Skeletal muscle satellite cell (primary cell): Measurements from ENCODE around the gene NFATC2.
A peak's percentile ranks its signal among the peaks of the same experiment; 100 is the strongest.

Source experiments
- H3K27me3 ChIP-seq: 2 replicates; pipeline ENCODE4 v1.7.0; 2013; ENCODE audit warnings: low read length; ENCODE audit not compliant: control insufficient read depth, insufficient read depth
- H3K36me3 ChIP-seq: 2 replicates; pipeline ENCODE4 v1.7.0; 2013; ENCODE audit warnings: mild to moderate bottlenecking, control low read depth, low read length; ENCODE audit not compliant: insufficient read depth
- H3K4me1 ChIP-seq: 2 replicates; pipeline ENCODE4 v1.7.0; 2013; ENCODE audit warnings: low read length; ENCODE audit not compliant: control insufficient read depth, insufficient read depth
- H3K4me2 ChIP-seq: 2 replicates; pipeline ENCODE4 v1.7.0; 2013; ENCODE audit warnings: mild to moderate bottlenecking, low read length
- H3K4me3 ChIP-seq: 2 replicates; pipeline ENCODE4 v1.7.0; 2013; ENCODE audit warnings: low read length
- H3K9ac ChIP-seq: 2 replicates; pipeline ENCODE4 v1.7.0; 2013; ENCODE audit warnings: mild to moderate bottlenecking, low read depth, low read length, moderate library complexity
- H3K9me3 ChIP-seq: replicated peaks from 2 replicates; pipeline ENCODE4 v1.7.0; 2013; ENCODE audit warnings: mild to moderate bottlenecking, control low read depth, low read length

Gene NFATC2

DNA sequence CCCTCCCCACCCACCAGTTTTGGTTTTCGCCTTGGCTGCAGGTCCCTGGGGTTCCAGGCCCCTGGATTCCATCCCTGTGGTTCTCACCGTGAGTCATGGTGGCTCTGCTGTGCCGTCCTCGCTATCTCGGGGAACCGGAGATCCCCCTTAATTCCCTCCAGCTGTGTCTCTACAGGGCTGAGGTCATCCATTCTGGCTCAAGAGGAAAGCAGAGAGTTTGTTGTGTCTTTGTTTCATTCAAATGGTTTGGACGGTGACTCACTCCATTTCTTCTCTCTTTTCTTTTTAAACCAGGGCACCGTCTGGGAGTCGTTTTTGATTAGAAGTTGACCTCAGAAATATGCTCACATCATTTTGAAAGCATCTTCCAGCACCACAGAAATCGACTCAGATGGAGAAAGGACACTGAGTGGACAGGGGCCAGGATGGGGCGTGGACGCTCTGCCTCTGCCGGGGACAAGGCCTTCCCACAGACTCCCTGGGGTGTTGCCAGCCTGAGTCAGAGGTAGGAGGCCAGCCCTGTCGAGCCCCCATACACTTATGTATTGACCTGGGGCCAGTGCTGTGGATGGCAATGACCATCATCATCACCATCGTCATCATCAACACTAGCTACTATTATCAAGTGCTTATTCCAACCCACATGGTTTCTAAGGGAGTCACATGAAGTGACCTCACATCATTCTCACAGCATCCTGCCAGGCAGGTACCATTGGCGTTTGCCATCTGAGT lies 176.2 kb downstream of the NFATC2 start:
- Histone ChIP-seq H3K27me3 (no peaks in the 10 kb centered on the region), H3K4me2 (peak overlapping the region; percentile 64), H3K4me1 (peaks cover 36% of the 10 kb centered on the region), H3K36me3 (no peaks in the 10 kb centered on the region), H3K9ac (peak overlapping the region; percentile 86), H3K4me3 (peak overlapping the region; percentile 44), H3K9me3 (peaks cover 4% of the 10 kb centered on the region)

DNA sequence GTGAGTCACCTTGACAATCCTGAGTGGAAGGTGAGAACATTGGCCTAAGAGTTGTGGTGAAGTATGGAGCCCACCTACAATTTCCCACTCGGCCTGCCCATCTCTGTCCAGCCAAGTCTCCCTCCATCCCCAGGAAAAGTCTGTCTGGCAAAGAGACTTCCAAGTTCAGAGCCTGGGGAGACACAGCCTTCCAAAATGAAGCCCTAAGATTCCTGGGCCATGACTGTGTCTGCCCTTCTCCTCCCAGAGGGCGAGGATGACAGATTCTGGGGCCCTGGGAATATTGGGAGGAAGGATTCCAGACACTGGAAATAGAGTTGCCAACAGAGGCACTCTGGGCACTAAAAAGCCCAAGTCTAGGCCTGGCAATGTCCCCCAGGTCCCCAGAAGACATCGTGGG lies 176.8 kb downstream of the NFATC2 start:
- H3K9me3 ChIP-seq = peaks cover 8% of the 10 kb centered on the region
- peak overlapping the region; percentile 25 for H3K4me3 ChIP-seq
- H3K27me3 ChIP-seq = no peaks in the 10 kb centered on the region
- peak overlapping the region; percentile 86 for H3K9ac ChIP-seq
- H3K36me3 ChIP-seq = no peaks in the 10 kb centered on the region
- peaks cover 42% of the 10 kb centered on the region for H3K4me1 ChIP-seq
- peak overlapping the region; percentile 64 for H3K4me2 ChIP-seq

DNA sequence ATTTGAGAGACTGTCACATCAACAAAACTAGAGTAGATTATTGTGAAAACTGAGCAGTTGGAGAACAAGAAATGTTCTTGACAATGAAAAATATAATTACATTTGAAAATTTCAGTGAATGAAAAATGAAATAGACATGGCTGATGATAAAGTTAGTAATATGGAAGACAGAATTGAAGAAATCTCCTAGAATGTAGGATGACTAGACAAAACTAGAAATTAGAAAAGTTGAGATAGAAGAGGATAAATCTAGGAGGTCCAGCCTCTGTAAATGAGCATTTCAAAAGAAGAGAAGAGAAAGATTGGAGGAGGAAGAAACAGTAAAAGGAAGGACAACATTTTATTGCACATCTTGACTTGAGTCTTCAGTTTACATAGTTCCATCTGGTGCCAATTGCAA lies 178.7 kb downstream of the NFATC2 start:
- no peaks in the 10 kb centered on the region for H3K27me3 ChIP-seq
- H3K4me1 ChIP-seq = peaks cover 50% of the 10 kb centered on the region
- no peak overlapping the region for H3K9ac ChIP-seq
- no peak overlapping the region for H3K4me2 ChIP-seq
- H3K9me3 ChIP-seq = peaks cover 8% of the 10 kb centered on the region
- no peak overlapping the region for H3K4me3 ChIP-seq
- no peaks in the 10 kb centered on the region for H3K36me3 ChIP-seq

DNA sequence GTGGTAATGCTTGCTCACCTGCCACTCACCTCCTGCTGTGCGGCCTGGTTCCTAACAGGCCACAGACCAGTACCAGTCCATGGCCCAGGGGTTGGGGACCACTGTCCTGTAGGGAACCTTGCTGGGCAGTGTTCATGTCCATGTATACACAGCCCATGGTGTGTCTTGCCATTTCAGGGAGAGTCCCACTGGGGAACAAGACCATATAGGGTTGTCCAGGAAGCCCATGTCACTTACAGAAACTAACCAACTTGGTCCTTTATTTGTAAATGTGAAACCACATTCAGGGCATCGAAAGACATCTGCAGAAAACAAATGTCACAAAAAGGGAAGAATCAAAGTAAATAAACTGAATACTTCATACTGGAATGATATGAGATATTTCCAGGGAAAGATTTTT lies 179.1 kb downstream of the NFATC2 start:
- no peaks in the 10 kb centered on the region for H3K27me3 ChIP-seq
- H3K4me2 ChIP-seq = no peak overlapping the region
- peaks cover 46% of the 10 kb centered on the region for H3K4me1 ChIP-seq
- H3K36me3 ChIP-seq = no peaks in the 10 kb centered on the region
- peaks cover 8% of the 10 kb centered on the region for H3K9me3 ChIP-seq
- no peak overlapping the region for H3K9ac ChIP-seq
- H3K4me3 ChIP-seq = no peak overlapping the region

DNA sequence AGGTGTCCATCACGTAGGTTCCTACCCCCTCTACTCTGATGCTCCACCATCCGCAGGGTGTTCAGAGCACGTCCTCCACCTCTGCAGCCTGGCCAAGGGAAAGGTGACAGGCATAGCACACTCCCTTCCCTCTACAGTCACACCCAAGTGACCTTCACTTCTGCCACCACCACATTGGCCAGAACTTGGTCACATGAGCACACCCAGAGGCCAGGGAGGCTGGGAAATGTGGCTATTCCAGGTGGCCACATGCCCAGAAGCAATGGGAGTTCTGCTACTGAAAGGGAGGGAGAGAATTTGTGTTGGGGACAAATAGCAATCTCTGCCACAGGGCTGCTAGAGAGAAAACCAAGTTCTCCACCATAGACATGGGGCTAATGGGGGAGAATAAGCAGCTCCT lies 180.3 kb downstream of the NFATC2 start:
- H3K9me3 ChIP-seq = peaks cover 8% of the 10 kb centered on the region
- no peaks in the 10 kb centered on the region for H3K27me3 ChIP-seq
- no peak overlapping the region for H3K4me2 ChIP-seq
- no peak overlapping the region for H3K4me3 ChIP-seq
- H3K9ac ChIP-seq = no peak overlapping the region
- H3K36me3 ChIP-seq = no peaks in the 10 kb centered on the region
- peaks cover 41% of the 10 kb centered on the region for H3K4me1 ChIP-seq

DNA sequence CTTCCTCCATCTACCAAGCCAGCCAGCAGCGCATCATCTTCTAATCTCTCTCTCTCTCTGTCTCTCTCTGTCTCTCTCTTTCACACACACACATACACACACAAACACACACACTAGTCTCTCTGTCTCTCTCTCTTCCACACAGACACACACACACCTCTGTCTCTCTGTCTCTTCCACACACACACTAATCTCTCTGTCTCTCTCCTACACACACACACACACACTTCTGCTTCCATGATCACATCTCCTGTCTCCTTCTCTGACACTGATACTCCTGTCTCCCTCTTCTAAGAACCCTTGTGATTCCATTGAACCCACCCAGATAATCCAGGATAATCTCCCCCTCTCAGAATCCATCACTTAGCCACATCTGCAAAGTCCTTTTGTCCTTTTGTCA lies 181.3 kb downstream of the NFATC2 start:
- no peaks in the 10 kb centered on the region for H3K36me3 ChIP-seq
- no peak overlapping the region for H3K4me2 ChIP-seq
- peaks cover 33% of the 10 kb centered on the region for H3K4me1 ChIP-seq
- no peaks in the 10 kb centered on the region for H3K27me3 ChIP-seq
- peak overlapping the region; percentile 57 for H3K9ac ChIP-seq
- no peak overlapping the region for H3K4me3 ChIP-seq
- peaks cover 8% of the 10 kb centered on the region for H3K9me3 ChIP-seq

DNA sequence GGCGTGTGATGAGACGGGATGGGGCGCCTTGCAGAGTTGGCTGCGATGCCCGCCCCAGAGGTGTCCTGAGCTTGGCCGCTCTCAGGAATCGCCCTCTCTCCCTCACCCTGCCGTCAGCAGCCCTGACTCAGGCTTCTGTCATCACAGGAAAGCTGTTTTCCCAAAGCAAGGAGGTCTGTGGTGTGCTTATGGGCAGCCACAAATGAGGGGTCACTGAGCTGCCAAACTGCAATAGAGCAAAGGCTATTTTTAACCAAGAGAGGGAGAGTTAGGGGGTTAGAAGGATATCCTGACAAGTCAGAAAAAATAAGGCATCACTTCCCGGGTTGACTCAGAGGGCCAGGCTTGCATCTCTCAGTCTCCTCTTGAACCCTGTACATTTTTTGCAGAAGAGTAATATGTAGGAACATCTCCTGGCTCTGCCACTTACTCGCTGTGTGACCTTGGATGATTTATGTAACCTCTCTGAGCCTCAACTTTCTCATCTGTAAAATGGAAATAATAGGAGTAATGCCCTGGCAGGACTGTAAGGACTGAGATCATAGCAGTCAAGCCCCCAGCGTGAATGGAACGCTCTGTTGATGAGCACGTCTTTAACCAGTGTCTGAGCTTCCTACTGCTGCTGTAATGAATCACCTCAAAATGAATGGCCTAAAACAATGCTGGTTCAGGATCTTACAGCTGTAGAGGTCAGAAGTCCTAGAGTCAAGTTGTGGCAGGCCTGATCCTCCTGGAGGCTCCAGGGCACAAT lies 181.9 kb downstream of the NFATC2 start:
- Histone ChIP-seq H3K9me3 (peaks cover 8% of the 10 kb centered on the region), H3K4me3 (no peak overlapping the region), H3K4me2 (peak overlapping the region; percentile 46), H3K4me1 (peaks cover 33% of the 10 kb centered on the region), H3K9ac (peak overlapping the region; percentile 85), H3K27me3 (no peaks in the 10 kb centered on the region), H3K36me3 (no peaks in the 10 kb centered on the region)

DNA sequence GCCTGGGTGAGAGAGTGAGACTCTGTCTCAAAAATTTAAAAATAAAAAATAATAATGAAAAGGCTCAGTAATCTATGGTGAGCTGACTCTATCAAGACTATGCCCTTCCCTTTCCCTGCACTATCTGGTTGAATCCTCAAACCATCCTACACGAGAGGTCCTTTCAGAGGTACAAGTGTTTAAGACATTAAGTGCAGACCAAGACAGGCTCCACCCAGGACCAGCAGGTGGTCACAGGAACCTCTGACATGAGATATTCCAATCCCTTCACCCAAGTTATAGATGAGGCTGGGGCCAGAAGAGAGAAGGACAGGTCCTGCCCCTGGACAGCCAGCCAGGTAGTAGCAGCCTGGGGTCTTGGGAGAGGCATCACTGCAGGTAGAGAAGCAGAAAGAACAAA lies 182.6 kb downstream of the NFATC2 start:
- H3K4me1 ChIP-seq = peaks cover 33% of the 10 kb centered on the region
- H3K4me3 ChIP-seq = no peak overlapping the region
- no peaks in the 10 kb centered on the region for H3K36me3 ChIP-seq
- H3K9ac ChIP-seq = peak overlapping the region; percentile 85
- peaks cover 8% of the 10 kb centered on the region for H3K9me3 ChIP-seq
- H3K27me3 ChIP-seq = no peaks in the 10 kb centered on the region
- H3K4me2 ChIP-seq = peak overlapping the region; percentile 46

DNA sequence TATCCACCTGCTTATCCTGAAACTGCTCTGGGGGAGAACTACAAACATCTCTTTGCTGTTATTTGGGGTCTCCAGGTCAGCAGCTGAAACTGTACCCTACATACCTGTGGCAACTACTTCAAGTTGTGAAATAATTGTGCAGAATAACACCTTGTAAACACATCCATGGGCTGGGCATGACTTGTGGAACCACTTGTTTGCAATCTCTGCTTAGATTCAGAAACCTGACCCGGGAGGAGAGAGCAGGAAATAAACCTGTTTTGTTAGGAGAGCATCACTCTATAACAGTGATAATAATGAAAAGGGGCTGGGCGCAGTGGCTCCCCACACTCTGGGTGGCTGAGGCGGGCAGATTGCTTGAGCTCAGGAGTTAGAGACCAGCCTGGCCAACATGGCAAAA lies 183.1 kb downstream of the NFATC2 start:
- Histone ChIP-seq H3K4me3 (no peak overlapping the region), H3K4me2 (no peak overlapping the region), H3K9me3 (peaks cover 8% of the 10 kb centered on the region), H3K36me3 (no peaks in the 10 kb centered on the region), H3K27me3 (no peaks in the 10 kb centered on the region), H3K4me1 (peaks cover 36% of the 10 kb centered on the region), H3K9ac (peak overlapping the region; percentile 85)

DNA sequence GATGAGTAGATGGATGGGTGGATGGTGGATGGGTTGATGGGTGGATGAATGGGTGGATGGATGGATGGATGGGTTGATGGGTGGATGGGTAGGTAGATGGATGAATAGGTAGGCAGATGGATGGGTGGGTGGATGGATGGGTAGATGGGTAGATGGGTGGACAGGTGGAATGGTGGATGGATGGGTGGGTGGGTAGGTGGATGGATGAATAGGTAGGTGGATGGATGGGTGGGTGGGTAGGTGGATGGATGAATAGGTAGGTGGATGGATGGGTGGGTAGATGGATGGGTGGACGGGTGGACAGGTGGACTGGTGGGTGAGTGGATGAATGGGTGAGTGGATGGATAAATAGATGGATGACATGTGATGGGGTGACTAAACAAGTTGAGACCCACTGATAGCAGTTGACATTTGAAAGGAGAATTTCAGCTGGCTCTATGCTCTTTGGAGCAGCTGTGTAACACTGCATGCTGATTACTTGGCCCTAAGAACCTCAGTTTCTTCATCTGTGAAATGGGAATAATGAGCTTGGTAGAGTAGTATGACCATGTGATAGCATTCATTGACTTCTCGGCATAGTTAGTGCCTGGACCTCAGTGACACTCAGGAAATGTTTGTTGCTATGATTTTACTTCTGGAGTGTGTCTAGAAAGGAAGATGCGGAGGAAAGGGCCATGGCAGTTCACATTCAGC lies 184.3 kb downstream of the NFATC2 start:
- Histone ChIP-seq H3K4me3 (no peak overlapping the region), H3K4me1 (peaks cover 47% of the 10 kb centered on the region), H3K4me2 (no peak overlapping the region), H3K36me3 (no peaks in the 10 kb centered on the region), H3K27me3 (no peaks in the 10 kb centered on the region), H3K9ac (no peak overlapping the region), H3K9me3 (peaks cover 3% of the 10 kb centered on the region)

DNA sequence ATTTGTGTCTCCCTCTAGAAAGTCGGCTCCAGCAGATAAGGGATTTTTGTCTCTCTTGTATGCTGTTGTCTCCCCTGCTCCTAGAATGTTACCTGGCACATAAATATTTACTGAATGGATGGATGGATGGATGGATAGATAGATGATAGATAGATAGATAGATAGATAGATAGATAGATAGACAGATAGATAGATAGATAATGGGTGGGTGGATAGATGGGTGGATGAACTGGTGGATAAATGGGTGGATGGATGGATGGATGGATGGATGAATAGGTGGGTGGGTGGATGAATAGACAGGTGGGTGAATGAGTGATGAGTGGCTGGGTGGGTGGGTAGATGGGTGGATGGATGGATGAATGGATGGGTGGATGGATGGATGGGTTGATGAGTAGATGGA lies 185.0 kb downstream of the NFATC2 start:
- H3K9ac ChIP-seq = no peak overlapping the region
- no peak overlapping the region for H3K4me2 ChIP-seq
- H3K4me3 ChIP-seq = no peak overlapping the region
- H3K36me3 ChIP-seq = no peaks in the 10 kb centered on the region
- H3K9me3 ChIP-seq = peaks cover 3% of the 10 kb centered on the region
- peaks cover 53% of the 10 kb centered on the region for H3K4me1 ChIP-seq
- H3K27me3 ChIP-seq = no peaks in the 10 kb centered on the region
